ENCODE results near the gene ANLN. TPM values are rescaled to one million over a fixed set of nuclear protein-coding genes. Genes with fewer than 3 reads are reported as not detected.
"Not testable (repeated sequence)": the region's sequence is repeated elsewhere in the genome, so short reads cannot be mapped to it uniquely, and the experiment has no call there.

Gene ANLN
- total and polyA plus RNA-seq, 7 experiments from 2014 or later: 0.30 to 48.6 (median 0.63) TPM; not detected in 1

GRCh38 chr7:36383284-36383683 lies 6.4 kb upstream of the ANLN start:
- H3K4me3 ChIP-seq (ENCODE audit: low read length); H3K9me3 ChIP-seq (ENCODE audit: control insufficient read depth in 2 of 3, low read length in 3 of 3); intact Hi-C loops (cut with micrococcal nuclease); CTCF ChIA-PET; H3K27ac ChIP-seq (ENCODE audit: low read depth, low read length); H3K4me1 ChIP-seq (ENCODE audit: control insufficient read depth in 2 of 2, insufficient read depth in 2 of 2, low read length in 2 of 2); POLR2A ChIA-PET; DNase-seq; H3K36me3 ChIP-seq (ENCODE audit: control insufficient read depth in 2 of 3, insufficient read depth in 3 of 3, low read length in 3 of 3); ATAC-seq; H3K27me3 ChIP-seq (ENCODE audit: control insufficient read depth in 2 of 2, insufficient read depth in 2 of 2, low read length in 2 of 2); H3K4me3 Mint-ChIP-seq: not testable (repeated sequence)
- peaks cover 0 to 12% (median 4%) of the 10 kb centered on the region in 5 donors for H3K36me3 Mint-ChIP-seq
- peaks cover 0 to 16% (median 6%) of the 10 kb centered on the region in 11 donors for H3K9me3 Mint-ChIP-seq
- H3K4me1 Mint-ChIP-seq: peaks cover 4 to 29% (median 16%) of the 10 kb centered on the region in 7 donors
- peaks cover 0 to 12% (median 0%) of the 10 kb centered on the region in 5 donors for H3K27me3 Mint-ChIP-seq
- peak overlapping the region in 1 of 9 donors; percentile 47 for H3K27ac Mint-ChIP-seq

- DNase-seq: not testable (repeated sequence)
Measured at GRCh38 chr7:36385646-36386045, 4.0 kb upstream of the ANLN start.

GRCh38 chr7:36387435-36388231 lies 2.0 kb upstream of the ANLN start:
- Histone ChIP-seq H3K27me3 (ENCODE audit: control insufficient read depth in 2 of 2, insufficient read depth in 2 of 2, low read length in 2 of 2) (no peaks in the 10 kb centered on the region), H3K4me3 (ENCODE audit: low read length) (no peak overlapping the region), H3K4me1 (ENCODE audit: control insufficient read depth in 2 of 2, insufficient read depth in 2 of 2, low read length in 2 of 2) (peaks cover 8 to 19% of the 10 kb centered on the region in 2 donors), H3K36me3 (ENCODE audit: control insufficient read depth in 2 of 3, insufficient read depth in 3 of 3, low read length in 3 of 3) (no peaks in the 10 kb centered on the region), H3K27ac (ENCODE audit: low read depth, low read length) (no peak overlapping the region), H3K9me3 (ENCODE audit: control insufficient read depth in 2 of 3, low read length in 3 of 3) (no peaks in the 10 kb centered on the region)
- ChIA-PET POLR2A (interaction anchor here (3.1 kb wide), 1 partner anchor 9 kb away, joined by 18 read pairs; no protein-coding TSS in a partner anchor), CTCF (no interaction called here)
- no peaks in the 10 kb centered on the region for H3K9me3 Mint-ChIP-seq
- peak overlapping the region in 2 of 10 donors; percentile 11 to 25 for H3K4me3 Mint-ChIP-seq
- H3K27ac Mint-ChIP-seq: peak overlapping the region in 5 of 9 donors; percentile 5 to 61 (median 44)
- peaks cover 0 to 8% (median 0%) of the 10 kb centered on the region in 5 donors for H3K36me3 Mint-ChIP-seq
- peaks cover 12 to 29% (median 24%) of the 10 kb centered on the region in 7 donors for H3K4me1 Mint-ChIP-seq
- no peak for DNase-seq
- H3K27me3 Mint-ChIP-seq: peaks cover 0 to 12% (median 0%) of the 10 kb centered on the region in 5 donors
- intact Hi-C loops (cut with micrococcal nuclease): loop anchor here in 1 of 2 donors (2.0 to 5.0 kb wide), 4 partner anchors 690 to 1791 kb away; partner anchors contain the start of genes ELMO1, HERPUD2 and STARD3NL
- ATAC-seq: no peak

More at GRCh38 chr7:36385646-36386045, 4.0 kb upstream of the ANLN start:
- ATAC-seq; H3K36me3 ChIP-seq (ENCODE audit: control insufficient read depth in 2 of 3, insufficient read depth in 3 of 3, low read length in 3 of 3); H3K27ac ChIP-seq (ENCODE audit: low read depth, low read length); H3K4me1 ChIP-seq (ENCODE audit: control insufficient read depth in 2 of 2, insufficient read depth in 2 of 2, low read length in 2 of 2); H3K9me3 ChIP-seq (ENCODE audit: control insufficient read depth in 2 of 3, low read length in 3 of 3); H3K4me3 ChIP-seq (ENCODE audit: low read length); H3K4me3 Mint-ChIP-seq; CTCF ChIA-PET; POLR2A ChIA-PET; H3K9me3 Mint-ChIP-seq; H3K27me3 ChIP-seq (ENCODE audit: control insufficient read depth in 2 of 2, insufficient read depth in 2 of 2, low read length in 2 of 2); H3K36me3 Mint-ChIP-seq: not testable (repeated sequence)
- H3K27me3 Mint-ChIP-seq: peaks cover 0 to 12% (median 0%) of the 10 kb centered on the region in 5 donors
- intact Hi-C loops (cut with micrococcal nuclease): loop anchor here in 1 of 2 donors (5.0 kb wide), 3 partner anchors 688 to 1062 kb away; partner anchors contain the start of genes ELMO1 and HERPUD2
- H3K4me1 Mint-ChIP-seq: peaks cover 5 to 17% (median 10%) of the 10 kb centered on the region in 7 donors
- H3K27ac Mint-ChIP-seq: peak overlapping the region in 1 of 9 donors; percentile 50

DNA sequence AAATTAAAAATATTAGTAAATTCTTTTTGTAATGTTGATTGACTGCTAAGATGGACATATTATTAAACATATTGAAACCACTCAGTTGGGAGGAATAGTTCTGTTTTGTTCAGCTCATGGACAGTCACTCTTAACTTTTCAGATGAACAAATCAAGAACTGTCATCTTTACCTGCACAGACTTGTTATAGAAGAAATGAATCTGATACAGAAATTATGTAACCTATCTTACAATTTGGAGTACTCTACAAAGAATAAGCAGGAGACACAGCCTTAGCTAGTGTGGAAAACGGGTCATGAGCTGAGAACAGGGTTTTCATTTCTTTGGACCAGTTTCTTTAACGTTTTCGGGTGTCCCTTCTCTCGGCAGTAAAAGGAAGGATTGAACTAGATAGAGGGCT lies 1.2 kb upstream of the ANLN start:
- H3K27me3 Mint-ChIP-seq: peaks cover 0 to 12% (median 0%) of the 10 kb centered on the region in 5 donors
- no peaks in the 10 kb centered on the region for H3K9me3 ChIP-seq (ENCODE audit: control insufficient read depth in 2 of 3, low read length in 3 of 3)
- H3K27ac ChIP-seq (ENCODE audit: low read depth, low read length): peak overlapping the region; percentile 67
- ATAC-seq (no peak), DNase-seq (no peak)
- H3K4me1 ChIP-seq (ENCODE audit: control insufficient read depth in 2 of 2, insufficient read depth in 2 of 2, low read length in 2 of 2): peaks cover 8 to 19% of the 10 kb centered on the region in 2 donors
- no peaks in the 10 kb centered on the region for H3K27me3 ChIP-seq (ENCODE audit: control insufficient read depth in 2 of 2, insufficient read depth in 2 of 2, low read length in 2 of 2)
- H3K36me3 Mint-ChIP-seq: peaks cover 0 to 12% (median 0%) of the 10 kb centered on the region in 5 donors
- ChIA-PET CTCF (interaction anchor here (0.5 to 3.1 kb wide), 2 partner anchors 22 to 550 kb away, joined by 3 to 11 read pairs; a partner anchor contains a TSS), POLR2A (interaction anchor here (0.6 to 3.1 kb wide), 4 partner anchors 10 to 522 kb away, joined by 3 to 18 read pairs (median 4); no protein-coding TSS in a partner anchor)
- H3K27ac Mint-ChIP-seq: peak overlapping the region in 8 of 9 donors; percentile 72 to 90 (median 82)
- intact Hi-C loops (cut with micrococcal nuclease): loop anchor here in 1 of 2 donors (2.0 to 5.0 kb wide), 4 partner anchors 691 to 1790 kb away; partner anchors contain the start of genes ELMO1, HERPUD2 and STARD3NL
- peak overlapping the region; percentile 26 to 90 (median 80) for H3K4me3 Mint-ChIP-seq
- H3K4me3 ChIP-seq (ENCODE audit: low read length): no peak overlapping the region
- peaks cover 12 to 29% (median 26%) of the 10 kb centered on the region in 7 donors for H3K4me1 Mint-ChIP-seq
- H3K9me3 Mint-ChIP-seq: no peaks in the 10 kb centered on the region
- no peaks in the 10 kb centered on the region for H3K36me3 ChIP-seq (ENCODE audit: control insufficient read depth in 2 of 3, insufficient read depth in 3 of 3, low read length in 3 of 3)

- H3K36me3 Mint-ChIP-seq: peaks cover 0 to 29% (median 0%) of the 10 kb centered on the region in 5 donors
- peaks cover 12 to 45% (median 26%) of the 10 kb centered on the region in 7 donors for H3K4me1 Mint-ChIP-seq
- peak overlapping the region; percentile 67 for H3K27ac ChIP-seq (ENCODE audit: low read depth, low read length)
- H3K4me3 Mint-ChIP-seq: peak overlapping the region; percentile 77 to 90 (median 85)
- H3K27me3 Mint-ChIP-seq: peaks cover 0 to 12% (median 0%) of the 10 kb centered on the region in 5 donors
- no peaks in the 10 kb centered on the region for H3K27me3 ChIP-seq (ENCODE audit: control insufficient read depth in 2 of 2, insufficient read depth in 2 of 2, low read length in 2 of 2)
- H3K4me1 ChIP-seq (ENCODE audit: control insufficient read depth in 2 of 2, insufficient read depth in 2 of 2, low read length in 2 of 2): peaks cover 8 to 19% of the 10 kb centered on the region in 2 donors
- H3K27ac Mint-ChIP-seq: peak overlapping the region; percentile 5 to 82 (median 63)
- no peaks in the 10 kb centered on the region for H3K9me3 ChIP-seq (ENCODE audit: control insufficient read depth in 2 of 3, low read length in 3 of 3)
- ATAC-seq (peak; percentile 26), DNase-seq (peak in 7 of 9 donors; percentile 2 to 79 (median 17))
- peaks cover 0 to 3% (median 0%) of the 10 kb centered on the region in 11 donors for H3K9me3 Mint-ChIP-seq
- H3K4me3 ChIP-seq (ENCODE audit: low read length): peak overlapping the region; percentile 78
- CTCF ChIA-PET: interaction anchor here (1.4 to 3.1 kb wide), 2 partner anchors 24 to 28 kb away, joined by 3 to 11 read pairs; a partner anchor contains a TSS
- POLR2A ChIA-PET: interaction anchor here (0.7 to 3.1 kb wide), 3 partner anchors 10 to 73 kb away, joined by 3 to 18 read pairs (median 3); no protein-coding TSS in a partner anchor
- intact Hi-C loops (cut with micrococcal nuclease): loop anchor here in 1 of 2 donors (2.0 to 10.0 kb wide), 5 partner anchors 287 to 1353 kb away; partner anchors contain the start of genes DPY19L1, ELMO1 and SEPTIN7
- no peaks in the 10 kb centered on the region for H3K36me3 ChIP-seq (ENCODE audit: control insufficient read depth in 2 of 3, insufficient read depth in 3 of 3, low read length in 3 of 3)
Measured at GRCh38 chr7:36390199-36391090, 783 bp downstream of the ANLN start.

All from naive thymus-derived CD4-positive, alpha-beta T cell (primary cell).